CD4-positive, alpha-beta T cell treated with Interleukin-10 for 1 hour (primary cell): ENCODE measurements around the gene BSG.
"Not testable (repeated sequence)": the region's sequence is repeated elsewhere in the genome, so short reads cannot be mapped to it uniquely, and the experiment has no call there.

ENCODE experiments used
- DNase-seq: peaks from one replicate; pipeline ENCODE4 v3.0.0-alpha.2; 2020

BSG gene

DNA sequence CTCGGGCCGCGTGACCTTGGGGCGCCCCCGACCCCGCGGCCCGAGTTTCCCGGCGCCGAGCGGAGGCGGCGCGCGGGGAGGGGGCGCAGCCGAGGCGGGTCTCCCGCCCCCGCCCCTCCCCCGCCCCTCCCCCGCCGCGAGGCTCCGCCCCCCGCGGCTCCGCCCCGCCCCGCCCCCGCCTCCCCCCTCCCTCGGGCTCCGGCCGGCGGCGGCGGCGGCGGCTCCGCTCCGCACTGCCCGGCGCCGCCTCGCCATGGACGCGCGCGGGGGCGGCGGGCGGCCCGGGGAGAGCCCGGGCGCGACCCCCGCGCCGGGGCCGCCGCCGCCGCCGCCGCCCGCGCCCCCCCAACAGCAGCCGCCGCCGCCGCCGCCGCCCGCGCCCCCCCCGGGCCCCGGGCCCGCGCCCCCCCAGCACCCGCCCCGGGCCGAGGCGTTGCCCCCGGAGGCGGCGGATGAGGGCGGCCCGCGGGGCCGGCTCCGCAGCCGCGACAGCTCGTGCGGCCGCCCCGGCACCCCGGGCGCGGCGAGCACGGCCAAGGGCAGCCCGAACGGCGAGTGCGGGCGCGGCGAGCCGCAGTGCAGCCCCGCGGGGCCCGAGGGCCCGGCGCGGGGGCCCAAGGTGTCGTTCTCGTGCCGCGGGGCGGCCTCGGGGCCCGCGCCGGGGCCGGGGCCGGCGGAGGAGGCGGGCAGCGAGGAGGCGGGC is 17.4 kb downstream of the BSG start, which contains the start of gene HCN2:
TSS of gene HCN2 (plus strand) at position 189 of the 703 bp plus-strand sequence. CDS start at position 254, 65 bp downstream.
- no peak for DNase-seq

GRCh38 chr19:590396-590745 is 18.0 kb downstream of the BSG start:
- peak; percentile 37 for DNase-seq

DNA sequence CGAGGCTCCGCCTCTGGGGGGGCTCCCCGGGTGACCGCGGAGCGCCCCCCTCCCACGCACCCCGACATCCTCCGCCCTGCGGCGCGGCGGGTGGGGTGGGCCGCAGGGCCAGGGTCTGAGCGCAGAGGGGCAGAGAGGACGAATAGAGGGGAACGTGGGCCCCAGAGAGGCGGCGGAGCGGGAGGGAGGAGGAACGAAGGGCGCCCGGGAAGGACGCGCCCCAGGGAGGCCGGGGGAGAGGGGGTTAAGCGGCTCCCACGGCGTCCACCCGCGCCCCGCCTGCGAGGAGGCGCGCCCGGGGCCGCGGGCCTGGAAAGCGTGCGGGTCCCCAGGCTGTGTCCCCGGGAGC is 18.3 kb downstream of the BSG start:
- DNase-seq: no peak

DNA sequence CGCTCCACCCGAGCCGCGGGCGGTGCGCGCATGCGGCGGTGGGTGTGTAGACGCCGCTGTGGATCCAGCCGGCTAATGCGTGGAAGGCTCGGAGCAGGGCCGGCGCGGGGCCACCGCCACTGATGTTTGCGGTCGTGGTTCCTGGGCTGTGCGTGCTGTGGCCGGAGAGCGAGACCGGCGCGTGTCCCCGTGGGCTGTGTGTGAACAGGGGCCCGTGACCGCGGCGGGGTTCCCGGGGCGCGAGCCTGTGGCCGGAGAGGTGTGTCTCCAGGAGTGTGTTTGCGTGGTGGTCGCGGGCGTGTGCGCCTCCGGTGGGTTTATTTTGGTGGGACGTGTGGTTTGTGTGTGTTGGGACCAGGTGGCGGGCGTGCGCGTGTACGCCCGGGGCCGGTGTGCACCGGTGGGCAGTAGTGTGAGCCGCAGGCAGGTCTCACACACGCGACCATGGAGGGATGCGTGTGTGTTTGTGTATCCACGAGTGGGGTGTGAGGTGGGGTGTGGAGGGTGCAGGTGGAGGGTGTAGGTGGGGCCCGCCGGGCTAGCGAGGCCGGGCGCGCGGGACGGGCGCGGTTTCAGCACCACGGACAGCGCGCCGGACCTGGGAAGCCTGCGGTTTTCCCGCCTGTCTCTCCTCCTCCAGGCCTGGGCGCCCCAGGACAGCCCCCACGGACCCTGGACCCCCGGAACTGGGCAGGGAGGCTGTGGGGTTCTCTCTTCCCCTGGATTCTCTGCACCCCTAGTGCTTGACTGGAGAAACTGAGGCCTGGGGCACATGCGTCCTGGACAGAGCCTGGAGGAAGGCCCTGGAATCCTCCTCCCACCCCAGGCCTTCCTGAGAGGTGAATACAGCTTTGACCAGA is 18.9 kb downstream of the BSG start:
- no peak for DNase-seq

GRCh38 chr19:592101-592500 is 19.7 kb downstream of the BSG start:
- DNase-seq: no peak

GRCh38 chr19:593055-593454 is 20.7 kb downstream of the BSG start:
- no peak for DNase-seq

DNA sequence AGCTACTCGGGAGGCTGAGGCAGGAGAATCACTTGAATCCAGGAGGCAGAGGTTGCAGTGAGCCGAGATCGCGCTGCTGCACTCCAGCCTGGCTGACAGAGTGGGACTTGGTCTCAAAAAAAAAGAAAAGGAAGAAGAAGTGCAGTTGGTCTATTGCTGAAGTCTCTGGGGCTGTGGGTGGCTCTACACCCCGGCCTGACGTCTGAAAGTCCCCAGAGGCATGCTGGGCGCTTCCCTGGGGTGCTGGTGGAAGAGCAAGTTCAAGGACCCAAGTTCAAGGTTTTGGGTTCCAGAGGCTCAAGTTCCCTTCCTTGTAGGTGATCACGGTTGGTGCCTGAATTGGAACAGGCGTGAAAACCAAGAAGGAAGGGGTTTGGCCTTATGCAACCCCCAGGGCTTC is 21.1 kb downstream of the BSG start:
- DNase-seq: no peak

GRCh38 chr19:594265-594870 is 22.0 kb downstream of the BSG start:
- no peak for DNase-seq

DNA sequence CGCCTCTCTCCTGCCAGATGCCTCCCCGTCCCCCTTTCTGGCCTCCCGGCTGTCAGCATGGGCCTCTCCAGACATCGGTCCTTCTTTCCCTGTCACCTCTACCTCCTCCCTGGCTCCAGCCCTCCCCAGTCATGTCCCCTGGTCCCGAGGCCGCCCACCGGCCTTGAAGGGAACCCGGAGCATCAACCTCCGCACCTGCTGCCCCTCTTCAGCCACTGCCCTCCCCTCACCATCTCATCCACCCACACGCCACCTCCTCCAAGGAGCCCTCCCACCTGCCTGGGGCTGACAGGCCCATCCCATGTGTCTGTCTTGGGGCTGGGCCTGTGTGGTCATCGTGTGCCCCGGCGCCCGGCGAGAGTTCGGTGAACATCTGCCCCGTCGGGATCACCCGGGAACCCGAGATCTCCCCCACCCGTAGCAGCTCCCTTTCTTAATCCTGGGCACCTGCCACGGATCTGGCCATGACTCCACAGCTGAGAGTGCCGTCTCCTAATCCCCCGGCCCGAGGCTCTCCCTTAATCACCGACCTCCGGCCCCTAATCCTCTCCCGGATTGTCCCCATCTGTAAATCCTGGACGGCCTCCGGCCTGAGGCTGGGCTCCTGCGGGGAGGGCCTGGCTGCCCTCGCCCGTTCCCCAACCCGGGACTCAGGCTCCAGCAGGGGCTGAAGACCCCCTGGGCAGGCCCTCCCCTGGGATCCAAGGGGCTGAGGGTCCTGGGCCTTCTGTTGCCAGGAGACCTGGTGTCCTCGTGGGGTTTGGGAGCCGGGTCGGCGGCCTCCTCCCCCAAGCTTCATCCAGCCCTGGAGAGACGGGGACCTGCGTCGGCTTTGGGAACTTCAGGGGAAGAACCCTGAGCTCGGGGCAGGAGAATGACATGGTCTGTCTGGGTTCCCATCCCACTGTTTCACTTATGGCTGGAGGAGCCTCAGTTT is 23.2 kb downstream of the BSG start:
- no peak for DNase-seq

GRCh38 chr19:596263-596655 is 23.9 kb downstream of the BSG start:
- no peak for DNase-seq

DNA sequence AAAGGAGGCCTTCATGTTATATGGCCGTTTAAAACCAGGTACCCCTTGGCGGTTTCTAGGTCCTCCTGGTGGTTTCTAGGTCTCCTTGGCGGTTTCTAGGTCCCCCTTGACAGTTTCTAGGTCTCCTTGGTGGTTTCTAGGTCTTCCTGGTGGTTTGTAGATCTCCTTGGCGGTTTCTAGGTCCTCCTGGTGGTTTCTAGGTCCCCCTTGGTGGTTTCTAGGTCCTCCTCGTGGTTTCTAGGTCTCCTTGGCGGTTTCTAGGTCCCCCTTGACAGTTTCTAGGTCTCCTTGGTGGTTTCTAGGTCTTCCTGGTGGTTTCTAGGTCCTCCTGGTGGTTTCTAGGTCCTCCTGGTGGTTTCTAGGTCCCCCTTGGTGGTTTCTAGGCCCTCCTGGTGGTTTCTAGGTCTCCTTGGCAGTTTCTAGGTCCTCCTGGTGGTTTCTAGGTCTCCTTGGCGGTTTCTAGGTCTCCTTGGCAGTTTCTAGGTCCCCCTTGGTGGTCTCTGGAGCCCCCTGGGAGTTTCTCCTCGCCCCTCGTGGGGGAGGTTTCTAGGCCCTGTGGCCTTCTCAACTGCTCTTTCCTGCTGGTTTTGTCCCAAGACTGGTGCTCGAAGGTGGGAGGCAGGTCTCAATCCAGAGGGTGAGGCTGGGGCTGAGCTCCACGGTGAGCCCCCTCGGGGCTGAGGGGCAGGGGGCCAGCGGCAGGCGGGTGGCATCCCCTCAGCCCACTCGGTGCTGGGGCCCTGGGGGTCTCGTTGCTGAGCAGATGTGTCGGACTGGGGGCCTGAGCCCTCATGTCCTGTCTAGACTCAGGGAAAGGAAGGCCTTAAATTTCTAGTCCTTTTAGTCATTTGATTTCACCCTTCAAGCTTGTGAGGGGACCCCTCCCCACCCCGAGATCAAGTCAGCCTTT is 25.3 kb downstream of the BSG start:
- no peak for DNase-seq

GRCh38 chr19:601310-601709 is 28.9 kb downstream of the BSG start:
- no peak for DNase-seq

GRCh38 chr19:601790-602189 is 29.4 kb downstream of the BSG start:
- no peak for DNase-seq

DNA sequence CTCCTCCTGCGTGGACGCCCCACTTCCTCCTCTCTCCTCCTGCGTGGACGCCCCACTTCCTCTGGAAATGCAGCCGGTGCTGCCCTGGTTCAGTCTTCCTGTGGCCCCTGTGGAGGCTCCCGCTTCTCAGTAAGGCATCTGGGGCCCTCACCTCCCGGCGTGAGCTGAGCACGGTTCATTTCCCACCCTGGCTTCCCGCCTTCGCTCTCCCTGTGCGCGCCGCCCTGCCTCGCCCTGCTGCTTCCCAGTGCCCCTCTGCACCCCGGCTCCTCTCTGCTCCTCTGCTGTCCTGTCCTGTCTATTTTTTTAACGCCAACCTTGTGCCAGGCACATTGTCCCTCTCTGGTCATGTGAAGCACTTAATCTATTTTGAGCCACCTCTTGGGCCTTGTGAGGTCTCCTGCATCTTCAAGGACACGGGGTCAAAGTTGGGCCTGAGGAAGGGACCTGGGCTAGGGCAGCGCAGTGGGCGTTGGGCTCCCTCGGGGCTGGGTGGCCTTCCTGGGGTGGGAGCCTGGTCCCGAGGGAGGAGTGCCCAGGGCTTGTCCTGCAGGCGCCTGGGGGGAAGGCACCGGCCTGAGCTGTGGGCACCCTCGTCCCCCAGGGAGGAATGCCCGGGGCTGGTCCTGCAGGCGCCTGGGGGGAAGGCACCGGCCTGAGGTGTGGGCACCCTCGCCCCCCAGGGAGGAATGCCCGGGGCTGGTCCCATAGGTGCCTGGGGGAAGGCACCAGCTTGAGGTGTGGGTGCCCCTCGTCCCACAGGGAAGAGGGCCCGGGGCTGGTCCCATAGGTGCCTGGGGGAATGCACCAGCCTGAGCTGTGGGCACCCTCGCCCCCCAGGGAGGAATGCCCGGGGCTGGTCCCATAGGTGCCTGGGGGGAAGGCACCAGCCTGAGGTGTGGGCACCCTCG is 30.2 kb downstream of the BSG start:
- no peak for DNase-seq

DNA sequence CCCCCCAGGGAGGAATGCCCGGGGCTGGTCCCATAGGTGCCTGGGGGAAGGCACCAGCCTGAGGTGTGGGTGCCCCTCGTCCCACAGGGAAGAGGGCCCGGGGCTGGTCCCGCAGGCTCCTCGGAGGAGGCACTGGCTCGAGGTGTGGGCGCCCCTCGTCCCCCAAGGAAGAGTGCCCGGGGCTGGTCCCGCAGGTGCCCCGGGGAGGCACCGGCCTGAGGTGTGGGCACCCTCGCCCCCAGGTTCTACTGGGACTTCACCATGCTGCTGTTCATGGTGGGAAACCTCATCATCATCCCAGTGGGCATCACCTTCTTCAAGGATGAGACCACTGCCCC is 30.9 kb downstream of the BSG start:
- DNase-seq: not testable (repeated sequence)

DNA sequence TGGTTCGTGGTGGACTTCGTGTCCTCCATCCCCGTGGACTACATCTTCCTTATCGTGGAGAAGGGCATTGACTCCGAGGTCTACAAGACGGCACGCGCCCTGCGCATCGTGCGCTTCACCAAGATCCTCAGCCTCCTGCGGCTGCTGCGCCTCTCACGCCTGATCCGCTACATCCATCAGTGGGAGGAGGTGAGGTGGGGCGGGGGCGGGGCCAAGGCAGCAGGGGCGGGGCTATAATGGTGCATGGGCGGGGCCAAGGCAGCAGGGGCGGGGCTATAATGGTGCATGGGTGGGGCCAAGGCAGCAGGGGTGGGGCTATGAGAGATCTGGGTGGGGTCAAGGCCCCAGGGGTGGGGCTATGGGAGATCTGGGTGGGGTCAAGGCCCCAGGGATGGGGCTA is 31.4 kb downstream of the BSG start:
- not testable (repeated sequence) for DNase-seq

GRCh38 chr19:604355-604754 is 32.0 kb downstream of the BSG start:
- peak; percentile 40 for DNase-seq

DNA sequence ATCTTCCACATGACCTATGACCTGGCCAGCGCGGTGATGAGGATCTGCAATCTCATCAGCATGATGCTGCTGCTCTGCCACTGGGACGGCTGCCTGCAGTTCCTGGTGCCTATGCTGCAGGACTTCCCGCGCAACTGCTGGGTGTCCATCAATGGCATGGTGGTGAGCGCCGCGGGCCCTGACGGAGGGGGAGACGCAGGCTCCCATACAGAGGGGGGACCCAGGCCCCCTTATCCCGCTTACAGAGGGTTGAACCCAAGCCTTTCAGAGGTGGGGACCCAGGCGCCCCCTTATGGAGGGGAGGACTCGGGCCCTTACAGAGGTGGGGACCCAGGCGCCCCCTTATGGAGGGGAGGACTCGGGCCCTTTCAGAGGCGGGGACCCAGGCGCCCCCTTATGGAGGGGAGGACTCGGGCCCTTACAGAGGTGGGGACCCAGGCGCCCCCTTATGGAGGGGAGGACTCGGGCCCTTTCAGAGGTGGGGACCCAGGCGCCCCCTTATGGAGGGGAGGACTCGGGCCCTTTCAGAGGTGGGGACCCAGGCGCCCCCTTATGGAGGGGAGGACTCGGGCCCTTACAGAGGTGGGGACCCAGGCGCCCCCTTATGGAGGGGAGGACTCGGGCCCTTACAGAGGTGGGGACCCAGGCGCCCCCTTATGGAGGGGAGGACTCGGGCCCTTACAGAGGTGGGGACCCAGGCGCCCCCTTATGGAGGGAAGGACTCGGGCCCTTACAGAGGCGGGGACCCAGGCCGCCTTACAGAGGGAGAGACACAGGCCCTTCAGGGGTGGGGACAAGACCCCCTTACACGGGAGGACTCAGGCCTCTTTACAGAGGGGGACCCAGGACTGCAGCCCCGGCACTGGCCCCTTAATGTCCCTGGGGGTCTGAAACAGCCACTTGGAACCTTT is 32.9 kb downstream of the BSG start:
- peak; percentile 21 for DNase-seq

GRCh38 chr19:607301-608154 is 35.1 kb downstream of the BSG start:
- no peak for DNase-seq
